Natural killer cell (primary cell): ENCODE measurements around the gene FBXO10. TPM values are rescaled to one million over a fixed set of nuclear protein-coding genes. Genes with fewer than 3 reads are reported as not detected.

Experiments used
- ATAC-seq, 3 donors: fragments of 150-1000 bp in 2 of 3; fragments of 200-7000 bp in 1 of 3; cut with Tn5 transposase; 1 replicate in 1 of 3; 2 replicates in 2 of 3; pipeline ENCODE4 v1.10.0; 2021; ENCODE audit warnings: mild to moderate bottlenecking in 2 of 3, moderate library complexity in 2 of 3
- DNase-seq, 2 donors: peaks; one replicate each; pipeline versions ENCODE4 v3.0.0 to v3.0.0-alpha.2; 2013 to 2021; ENCODE audit warnings: mixed read lengths in 1 of 2
- H3K27ac ChIP-seq: one replicate; pipeline ENCODE4 v1.5.1; 2013; ENCODE audit warnings: mild to moderate bottlenecking, low read length
- H3K27me3 ChIP-seq: one replicate; pipeline ENCODE4 v1.6.1; 2013; ENCODE audit warnings: low read length; ENCODE audit not compliant: control insufficient read depth, insufficient read depth
- H3K36me3 ChIP-seq: one replicate; pipeline ENCODE4 v1.6.1; 2013; ENCODE audit warnings: low read length; ENCODE audit not compliant: control insufficient read depth, insufficient read depth
- H3K4me1 ChIP-seq: one replicate; pipeline ENCODE4 v1.6.1; 2013; ENCODE audit warnings: low read length; ENCODE audit not compliant: control insufficient read depth, insufficient read depth
- H3K4me3 ChIP-seq: one replicate; pipeline ENCODE4 v1.5.1; 2013; ENCODE audit warnings: low read length
- H3K9me3 ChIP-seq: one replicate; pipeline ENCODE4 v1.6.1; 2013; ENCODE audit warnings: low read length; ENCODE audit not compliant: control insufficient read depth, insufficient read depth
- H3K27ac Mint-ChIP-seq, 2 donors: one replicate each; pipeline ENCODE4 v1.8.0; 2022; ENCODE audit warnings: mild to moderate bottlenecking in 2 of 2, mixed read lengths in 2 of 2, moderate library complexity in 1 of 2
- H3K27me3 Mint-ChIP-seq, 2 donors: one replicate each; pipeline ENCODE4 v1.8.0; 2022; ENCODE audit warnings: low read depth in 2 of 2, mixed read lengths in 2 of 2
- H3K36me3 Mint-ChIP-seq: one replicate; pipeline ENCODE4 v1.8.0; 2022; ENCODE audit warnings: mixed read lengths
- H3K4me1 Mint-ChIP-seq, 2 donors: one replicate each; pipeline ENCODE4 v1.8.0; 2022; ENCODE audit warnings: mixed read lengths in 2 of 2
- H3K4me3 Mint-ChIP-seq: one replicate; pipeline ENCODE4 v1.8.0; 2022; ENCODE audit warnings: mild to moderate bottlenecking, moderate library complexity, mixed read lengths
- H3K9me3 Mint-ChIP-seq, 2 donors: one replicate each; pipeline ENCODE4 v1.8.0; 2022; ENCODE audit warnings: mixed read lengths in 2 of 2
- CTCF ChIP-seq: fragments of 200-600 bp; IDR thresholded peaks from one replicate; pipeline ENCODE4 v1.8.0; 2022; ENCODE audit warnings: antibody characterized with exemption
- WGBS: methylation state at CpG from one replicate; pipeline ENCODE4 v1.1.7; 2013; ENCODE audit warnings: missing lambda C conversion rate; ENCODE audit not compliant: insufficient coverage; 5-methylcytosine and 5-hydroxymethylcytosine counted together
- intact Hi-C: fragments of 100-400 bp; cut with micrococcal nuclease; formaldehyde crosslinking; loops from one replicate; pipeline ENCODE4 v1.14.2; 2022
- total RNA-seq, 4 donors: library from RNA; stranded (reverse); fragments of 120-200 nt in 1 of 4; gene quantifications; one replicate each; pipeline versions ENCODE4 v1.2.3 to v1.2.4, GENCODE V29; 2013 to 2022

The FBXO10 gene
- total RNA-seq, 3 donors from 2014 or later (not counting 1 experiment from before 2014, with no cell fraction given) = 1.7 to 2.2 (median 2.1) TPM

GRCh38 chr9:37534901-37535300, 41.3 kb downstream of the FBXO10 start:
- no peaks in the 10 kb centered on the region for H3K4me1 ChIP-seq
- peaks cover 4% of the 10 kb centered on the region for H3K36me3 ChIP-seq
- Mint-ChIP-seq H3K27me3 (no peaks in the 10 kb centered on the region), H3K4me3 (no peak overlapping the region), H3K36me3 (no peaks in the 10 kb centered on the region), H3K27ac (no peak overlapping the region), H3K4me1 (peaks cover 0 to 7% of the 10 kb centered on the region in 2 donors), H3K9me3 (no peaks in the 10 kb centered on the region)
- WGBS = 96% methylated on average over 10 of the region's 10 CpGs
- DNase-seq (no peak), ATAC-seq (no peak)
- no peak overlapping the region for H3K27ac ChIP-seq
- no peak overlapping the region for H3K4me3 ChIP-seq
- H3K9me3 ChIP-seq = no peaks in the 10 kb centered on the region
- no peaks in the 10 kb centered on the region for H3K27me3 ChIP-seq
- intact Hi-C loops = no loop called here
- TF ChIP-seq CTCF = no peak

GRCh38 chr9:37534412-37534811, 41.8 kb downstream of the FBXO10 start:
- WGBS = 92% methylated on average over 6 of the region's 7 CpGs
- TF ChIP-seq CTCF = no peak
- Mint-ChIP-seq H3K4me3 (no peak overlapping the region), H3K4me1 (peaks cover 0 to 7% of the 10 kb centered on the region in 2 donors), H3K9me3 (no peaks in the 10 kb centered on the region), H3K27ac (no peak overlapping the region), H3K36me3 (no peaks in the 10 kb centered on the region), H3K27me3 (no peaks in the 10 kb centered on the region)
- Histone ChIP-seq H3K9me3 (no peaks in the 10 kb centered on the region), H3K27ac (no peak overlapping the region), H3K36me3 (peaks cover 4% of the 10 kb centered on the region), H3K27me3 (no peaks in the 10 kb centered on the region), H3K4me3 (no peak overlapping the region), H3K4me1 (peaks cover 2% of the 10 kb centered on the region)
- no peak for DNase-seq
- intact Hi-C loops = no loop called here
- ATAC-seq = no peak

GRCh38 chr9:37531699-37532098, 44.5 kb downstream of the FBXO10 start:
- DNase-seq (peak in 1 of 2 donors; percentile 75), ATAC-seq (peak in 2 of 3 donors; percentile 48 to 57)
- Histone ChIP-seq H3K4me3 (no peak overlapping the region), H3K27me3 (no peaks in the 10 kb centered on the region), H3K27ac (peak overlapping the region; percentile 71), H3K9me3 (no peaks in the 10 kb centered on the region), H3K4me1 (peaks cover 10% of the 10 kb centered on the region), H3K36me3 (no peaks in the 10 kb centered on the region)
- H3K27me3 Mint-ChIP-seq = no peaks in the 10 kb centered on the region
- WGBS = 74% methylated on average over 13 of the region's 13 CpGs
- H3K9me3 Mint-ChIP-seq = no peaks in the 10 kb centered on the region
- H3K36me3 Mint-ChIP-seq = no peaks in the 10 kb centered on the region
- H3K4me3 Mint-ChIP-seq = no peak overlapping the region
- peaks cover 0 to 7% of the 10 kb centered on the region in 2 donors for H3K4me1 Mint-ChIP-seq
- H3K27ac Mint-ChIP-seq = no peak overlapping the region
- no peak for TF ChIP-seq CTCF
- intact Hi-C loops = no loop called here
